Psoas muscle (tissue), 8 donors: ENCODE results near the gene NUP205. TPM values are rescaled to one million over a fixed set of nuclear protein-coding genes. Genes with fewer than 3 reads are reported as not detected.

Experiments
- ATAC-seq, 4 donors: fragments of 200-7000 bp; cut with Tn5 transposase; one replicate each; pipeline ENCODE4 v1.9.1; 2020; ENCODE audit warnings: moderate library complexity in 3 of 4, mild to moderate bottlenecking in 2 of 4
- DNase-seq, 2 donors: peaks; one replicate each; pipeline ENCODE4 v3.0.0-alpha.2; 2020
- H3K27ac ChIP-seq: fragments of 200-600 bp; one replicate; pipeline ENCODE4 v1.8.0; 2022
- H3K27me3 ChIP-seq, 3 donors: fragments of 200-600 bp in 1 of 3; one replicate each; pipeline versions ENCODE4 v1.6.1 to v1.8.0; 2013 to 2022; ENCODE audit warnings: low read length in 2 of 3, mild to moderate bottlenecking in 2 of 3, moderate library complexity in 1 of 3; ENCODE audit not compliant: insufficient read depth in 3 of 3
- H3K36me3 ChIP-seq, 2 donors: fragments of 200-600 bp in 1 of 2; one replicate each; pipeline versions ENCODE4 v1.6.1 to v1.8.0; 2013 to 2022; ENCODE audit warnings: low read depth in 1 of 2, mild to moderate bottlenecking in 1 of 2, moderate library complexity in 1 of 2; ENCODE audit not compliant: insufficient read depth in 1 of 2
- H3K4me1 ChIP-seq: fragments of 200-600 bp; one replicate; pipeline ENCODE4 v1.8.0; 2022
- H3K4me3 ChIP-seq: fragments of 200-600 bp; one replicate; pipeline ENCODE4 v1.8.0; 2022; ENCODE audit warnings: mild to moderate bottlenecking
- H3K9me3 ChIP-seq: fragments of 200-600 bp; one replicate; pipeline ENCODE4 v1.8.0; 2022
- CTCF ChIP-seq: fragments of 200-600 bp; IDR thresholded peaks from one replicate; pipeline ENCODE4 v1.8.0; 2022; ENCODE audit warnings: antibody characterized with exemption
- WGBS, 3 donors: extraction: QIAGEN DNeasy Blood & Tissue Kit; methylation state at CpG; one replicate each; pipeline versions ENCODE4 v1.1.6 to v1.1.7; 2013; 5-methylcytosine and 5-hydroxymethylcytosine counted together
- intact Hi-C, 2 donors: fragments of 100-400 bp; cut with DNase I; formaldehyde crosslinking; loops; one replicate each; pipeline versions ENCODE4 v1.11.0 to v1.14.2; 2022
- polyA plus RNA-seq, 3 donors: library from polyadenylated mRNA; stranded (reverse); fragments of 200-250 nt; gene quantifications; one replicate each; pipeline ENCODE4 v1.2.3, GENCODE V29; 2013
- total RNA-seq, 4 donors: library from RNA; stranded (reverse); fragmentation: NEBNext Ultra II Directional in 2 of 4; extraction: Animal tissue kit (Norgen Biotek cat#: 25700) in 2 of 4; gene quantifications; one replicate each; pipeline versions ENCODE4 v1.2.1 to v1.2.4, GENCODE V29; 2021 to 2023
- donor health status: healthy with polysubstance abuse.
- donor health status: DM: no; HTN: no; CAD: no; lungs with moderate emphysema.
- donor health status: Bipolar disorder and iron deficiency.
- donor health status: healthy.
- donor health status: DM: yes; HTN: yes; CAD: no.
- donor health status: DM: no; HTN: no; CAD: no.
- donor health status: DM: no; HTN: no; CAD: no.
- donor health status: DM: yes; HTN: yes; CAD: no.

NUP205 gene
- total and polyA plus RNA-seq, 7 donors: 15.7 to 22.7 (median 19.5) TPM

DNA sequence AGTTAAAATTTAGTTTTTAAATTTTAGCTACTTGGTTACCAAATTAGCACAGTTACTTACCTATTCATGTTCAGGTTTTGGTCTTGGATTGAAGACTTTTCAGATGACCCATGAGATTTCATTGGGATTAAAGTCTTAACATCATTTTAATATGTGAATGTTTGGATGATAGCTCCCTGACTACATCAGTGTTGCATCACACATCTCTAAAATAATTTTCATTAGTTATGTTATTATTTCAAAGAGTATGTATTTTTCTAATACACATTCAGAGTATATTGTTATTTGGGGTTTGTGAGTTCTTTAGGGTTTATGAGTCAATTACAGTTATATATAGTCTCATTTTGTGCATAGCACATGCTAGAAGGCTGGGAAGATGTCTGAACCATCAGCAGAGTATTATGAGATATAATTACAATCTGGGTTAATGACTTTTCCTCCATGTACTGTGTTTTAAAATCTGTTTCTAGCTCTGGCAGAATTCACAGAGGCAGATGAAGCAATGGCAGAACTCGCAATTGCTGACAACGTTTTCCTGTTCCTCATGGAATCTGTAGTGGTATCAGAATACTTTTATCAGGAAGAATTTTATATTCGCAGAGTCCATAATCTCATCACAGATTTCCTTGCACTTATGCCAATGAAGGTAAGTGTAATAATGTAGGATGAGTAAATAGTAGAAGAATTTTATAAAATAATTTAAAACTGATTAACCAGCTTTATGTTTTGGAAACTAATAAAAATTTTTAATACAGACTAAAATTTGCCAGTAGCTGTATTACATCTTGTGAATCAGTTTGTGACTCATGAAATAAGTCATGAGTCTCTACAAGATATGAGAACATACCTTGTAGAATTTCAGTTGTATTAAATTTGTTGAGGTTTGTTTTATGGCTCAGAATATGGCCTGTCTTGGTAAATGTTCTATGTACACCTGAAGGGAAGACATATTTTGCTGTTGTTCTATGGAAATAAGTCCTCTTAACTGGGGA, 26.9 kb downstream of the NUP205 start:
- no peaks in the 10 kb centered on the region for H3K9me3 ChIP-seq
- no peaks in the 10 kb centered on the region for H3K4me1 ChIP-seq
- no peaks in the 10 kb centered on the region for H3K27me3 ChIP-seq
- no peak overlapping the region for H3K4me3 ChIP-seq
- 92 to 93% (median 92%) methylated on average over 3 of the region's 3 CpGs for WGBS, 3 donors
- intact Hi-C loops: no loop called here
- DNase-seq (no peak), ATAC-seq (no peak)
- no peak overlapping the region for H3K27ac ChIP-seq
- peaks cover 0 to 100% of the 10 kb centered on the region in 2 donors for H3K36me3 ChIP-seq
- TF ChIP-seq CTCF: no peak

GRCh38 chr7:135597181-135597925, 39.6 kb downstream of the NUP205 start:
- TF ChIP-seq CTCF: no peak
- 81 to 92% (median 84%) methylated on average over 2 of the region's 2 CpGs for WGBS, 3 donors
- DNase-seq: no peak
- Histone ChIP-seq H3K36me3 (peaks cover 0 to 79% of the 10 kb centered on the region in 2 donors), H3K4me3 (no peak overlapping the region), H3K9me3 (no peaks in the 10 kb centered on the region), H3K27me3 (no peaks in the 10 kb centered on the region), H3K27ac (no peak overlapping the region), H3K4me1 (no peaks in the 10 kb centered on the region)
- no peak for ATAC-seq
- intact Hi-C loops: loop anchor here in 1 of 2 donors (5.0 kb wide), 1 partner anchor 35 kb away; no protein-coding TSS in a partner anchor

- no peak for TF ChIP-seq CTCF
- H3K4me1 ChIP-seq: no peaks in the 10 kb centered on the region
- peaks cover 0 to 79% of the 10 kb centered on the region in 2 donors for H3K36me3 ChIP-seq
- WGBS, 3 donors: 64 to 77% (median 71%) methylated on average over 6 of the region's 6 CpGs
- H3K27ac ChIP-seq: no peak overlapping the region
- H3K4me3 ChIP-seq: no peak overlapping the region
- no peaks in the 10 kb centered on the region for H3K27me3 ChIP-seq
- DNase-seq (no peak), ATAC-seq (no peak)
- intact Hi-C loops: loop anchor here in 1 of 2 donors (5.0 kb wide), 1 partner anchor 34 kb away; no protein-coding TSS in a partner anchor
- H3K9me3 ChIP-seq: no peaks in the 10 kb centered on the region
These were observed 40.2 kb downstream of the NUP205 start for GRCh38 chr7:135597926-135598305.

DNA sequence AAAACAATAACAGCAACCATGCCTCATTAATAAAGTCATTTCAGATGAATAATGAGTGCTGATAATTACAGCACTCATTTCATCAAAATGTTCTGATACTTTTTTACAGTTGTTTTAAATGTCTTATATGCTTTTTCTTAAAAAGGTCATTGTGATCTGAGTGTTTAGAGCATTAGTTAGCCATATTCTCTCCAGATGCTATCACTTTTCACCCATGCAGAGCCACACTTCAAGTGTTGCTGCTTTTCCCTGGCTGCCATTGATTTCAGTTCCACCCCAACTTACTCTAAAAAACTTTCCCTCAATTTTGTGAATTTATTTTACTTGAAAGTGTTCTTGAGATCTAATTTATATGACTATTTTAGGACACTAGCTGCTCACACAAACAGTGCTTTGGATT, 41.8 kb downstream of the NUP205 start:
- TF ChIP-seq CTCF: no peak
- H3K9me3 ChIP-seq: no peaks in the 10 kb centered on the region
- intact Hi-C loops: loop anchor here in 1 of 2 donors (5.0 kb wide), 1 partner anchor 33 kb away; no protein-coding TSS in a partner anchor
- H3K27me3 ChIP-seq: no peaks in the 10 kb centered on the region
- no peaks in the 10 kb centered on the region for H3K4me1 ChIP-seq
- no peak for ATAC-seq
- no peak overlapping the region for H3K27ac ChIP-seq
- no peak for DNase-seq
- peaks cover 0 to 79% of the 10 kb centered on the region in 2 donors for H3K36me3 ChIP-seq
- no peak overlapping the region for H3K4me3 ChIP-seq
